ENCODE measurements around the gene KIF5B.

The KIF5B gene

GRCh38 chr10:31959461-31960173 is 96.6 kb downstream of the KIF5B start:
- H3K4me3 ChIP-seq (ENCODE audit: low read depth, low read length): no peak overlapping the region
- no peak for TF ChIP-seq CTCF (IDR thresholded peaks at IDR 0.05; ENCODE audit: low read depth, low read length)
- no peaks in the 10 kb centered on the region for H3K36me3 ChIP-seq
- no peaks in the 10 kb centered on the region for H3K9me3 ChIP-seq (ENCODE audit: severe bottlenecking)
- H3K27ac ChIP-seq: no peak overlapping the region
- H3K27me3 ChIP-seq (ENCODE audit: insufficient read depth, low read depth, severe bottlenecking): no peaks in the 10 kb centered on the region
- DNase-seq: no peak

Measured in WERI-Rb-1 (cell line).